Measurements from ENCODE around the gene OR2T35.
"Not testable (repeated sequence)": the region's sequence is repeated elsewhere in the genome, so short reads cannot be mapped to it uniquely, and the experiment has no call there.

The OR2T35 gene, protein sequence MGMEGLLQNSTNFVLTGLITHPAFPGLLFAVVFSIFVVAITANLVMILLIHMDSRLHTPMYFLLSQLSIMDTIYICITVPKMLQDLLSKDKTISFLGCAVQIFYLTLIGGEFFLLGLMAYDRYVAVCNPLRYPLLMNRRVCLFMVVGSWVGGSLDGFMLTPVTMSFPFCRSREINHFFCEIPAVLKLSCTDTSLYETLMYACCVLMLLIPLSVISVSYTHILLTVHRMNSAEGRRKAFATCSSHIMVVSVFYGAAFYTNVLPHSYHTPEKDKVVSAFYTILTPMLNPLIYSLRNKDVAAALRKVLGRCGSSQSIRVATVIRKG

DNA sequence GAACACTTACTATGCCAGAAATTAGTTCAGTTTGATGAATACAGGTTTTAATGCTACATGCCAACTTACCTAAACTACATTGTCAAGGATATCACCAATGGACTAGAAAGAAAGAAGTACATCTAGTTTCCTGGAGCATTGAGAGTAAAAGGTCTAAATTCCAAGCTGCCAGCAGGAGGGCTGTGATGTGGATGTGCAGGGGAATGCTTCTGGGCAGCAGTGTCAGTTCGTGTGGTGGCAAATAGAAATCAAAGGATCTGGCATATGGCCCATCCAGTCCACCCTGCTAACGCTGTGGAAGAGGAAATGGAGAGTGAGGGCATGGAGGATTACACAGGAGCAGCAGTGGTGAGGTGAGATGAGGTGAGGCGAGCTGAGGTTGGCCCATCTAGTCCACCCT, at the start of gene OR2T35:
Gene OR2T35, minus strand, starts transcription at position 101 of the 400 bp plus-strand sequence. CDS start 6,020 bp downstream, outside the sequence.
- not testable (repeated sequence) for DNase-seq

DNA sequence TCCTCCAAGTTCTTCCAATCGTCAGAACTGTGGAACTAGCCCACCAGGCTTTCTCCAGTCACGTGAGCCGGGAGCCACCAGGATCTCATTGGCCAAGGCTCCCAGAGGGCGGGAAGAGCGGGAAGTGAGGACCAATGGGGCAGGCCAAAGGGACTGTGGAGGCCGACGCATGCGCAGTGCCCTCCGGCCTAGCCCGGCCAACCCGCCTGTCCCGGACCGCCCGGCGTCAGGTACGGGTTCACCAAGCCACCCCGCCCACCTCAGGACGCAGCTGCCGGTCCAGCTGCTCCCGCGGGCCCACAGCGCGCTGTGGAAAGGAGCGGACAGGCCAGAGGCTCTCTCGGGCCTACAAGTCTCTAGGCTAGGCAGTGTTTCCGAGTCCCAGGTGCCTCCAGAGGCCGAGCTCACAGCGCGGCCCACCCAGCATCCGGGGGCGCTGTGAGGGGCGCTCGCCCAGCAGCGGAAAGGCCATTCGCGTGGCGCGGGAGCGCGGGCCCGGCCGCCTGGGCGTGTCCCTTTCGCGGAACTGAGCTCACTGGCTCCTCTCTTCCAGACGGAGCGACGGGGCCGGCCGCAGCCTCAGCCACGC, 46.6 kb upstream of the OR2T35 start:
- no peak for DNase-seq

DNA sequence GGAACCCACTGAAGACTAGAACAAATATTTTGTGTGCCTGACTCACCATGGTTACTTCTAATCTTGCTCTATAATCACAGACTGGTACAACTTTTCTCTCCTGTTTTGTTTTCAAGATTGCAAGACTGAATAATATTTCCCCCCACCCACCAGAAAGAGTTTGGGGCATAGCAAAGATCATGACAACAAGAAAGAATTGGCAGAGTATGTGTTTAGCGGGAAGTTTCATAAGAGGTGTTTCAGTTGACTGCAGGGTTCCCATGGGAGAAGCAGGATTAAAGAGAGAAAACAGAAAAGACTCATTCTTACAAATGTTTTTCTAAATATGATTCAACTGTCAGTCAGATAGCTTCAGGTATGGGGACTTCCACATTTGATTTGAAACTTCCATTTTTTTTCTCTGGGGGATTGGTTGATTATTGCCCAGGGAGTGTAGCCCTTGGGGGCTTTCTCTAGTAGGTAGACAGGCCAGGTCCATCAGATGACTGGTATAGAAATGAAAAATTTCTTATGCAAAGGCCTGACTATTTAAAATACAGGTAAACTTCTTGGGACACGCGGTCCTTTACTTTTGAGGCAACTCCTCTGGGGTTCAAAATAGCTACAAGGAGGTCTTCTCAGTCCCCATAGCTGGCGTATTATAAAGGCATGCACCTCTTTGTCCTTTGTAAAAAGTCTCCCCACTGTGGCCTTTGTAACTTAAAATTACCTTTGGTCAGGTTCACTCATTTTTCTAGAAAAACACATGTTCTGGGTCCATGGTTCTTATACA, 43.6 kb upstream of the OR2T35 start:
- no peak for DNase-seq

DNA sequence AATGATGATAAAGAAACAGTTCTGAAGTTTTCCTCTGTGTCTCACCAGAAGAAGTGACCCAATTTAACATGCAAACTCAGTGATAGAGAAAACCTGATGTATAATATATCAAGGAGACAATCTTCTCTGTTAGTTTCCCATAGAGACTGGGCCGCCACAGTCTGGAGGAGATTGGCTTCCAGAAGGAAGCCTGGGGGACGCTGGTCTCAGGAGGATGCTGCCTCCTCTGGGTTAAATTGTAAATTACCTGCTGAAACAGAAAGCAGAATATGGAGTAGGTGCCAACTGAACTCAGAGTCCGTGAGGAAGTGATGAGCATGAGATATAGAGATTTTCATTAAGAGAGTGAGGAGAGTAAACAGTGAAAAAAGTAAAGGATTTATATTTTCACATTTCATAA, 41.7 kb upstream of the OR2T35 start:
- DNase-seq = no peak

DNA sequence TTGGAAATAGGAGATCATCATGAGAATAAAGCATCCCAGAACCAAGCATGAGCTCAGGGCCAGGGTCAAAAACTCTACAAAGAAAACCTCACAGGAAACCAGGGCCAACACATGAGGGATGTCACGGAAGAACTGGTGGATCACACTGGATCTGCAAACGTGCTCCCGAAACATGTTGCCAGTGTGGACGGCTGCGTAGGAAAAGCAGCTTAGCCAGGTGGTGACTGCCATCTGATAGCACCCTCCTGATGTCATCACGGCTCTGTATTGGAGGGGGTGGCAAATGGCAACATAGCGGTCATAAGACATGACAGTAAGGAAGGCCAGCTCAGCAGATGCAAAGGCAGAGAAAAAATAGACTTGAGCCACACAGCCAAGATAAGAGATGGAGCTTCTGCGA, 36.6 kb upstream of the OR2T35 start:
- no peak for DNase-seq

- no peak for DNase-seq
Observed at GRCh38 chr1:248670003-248670402, 24.9 kb upstream of the OR2T35 start.

DNA sequence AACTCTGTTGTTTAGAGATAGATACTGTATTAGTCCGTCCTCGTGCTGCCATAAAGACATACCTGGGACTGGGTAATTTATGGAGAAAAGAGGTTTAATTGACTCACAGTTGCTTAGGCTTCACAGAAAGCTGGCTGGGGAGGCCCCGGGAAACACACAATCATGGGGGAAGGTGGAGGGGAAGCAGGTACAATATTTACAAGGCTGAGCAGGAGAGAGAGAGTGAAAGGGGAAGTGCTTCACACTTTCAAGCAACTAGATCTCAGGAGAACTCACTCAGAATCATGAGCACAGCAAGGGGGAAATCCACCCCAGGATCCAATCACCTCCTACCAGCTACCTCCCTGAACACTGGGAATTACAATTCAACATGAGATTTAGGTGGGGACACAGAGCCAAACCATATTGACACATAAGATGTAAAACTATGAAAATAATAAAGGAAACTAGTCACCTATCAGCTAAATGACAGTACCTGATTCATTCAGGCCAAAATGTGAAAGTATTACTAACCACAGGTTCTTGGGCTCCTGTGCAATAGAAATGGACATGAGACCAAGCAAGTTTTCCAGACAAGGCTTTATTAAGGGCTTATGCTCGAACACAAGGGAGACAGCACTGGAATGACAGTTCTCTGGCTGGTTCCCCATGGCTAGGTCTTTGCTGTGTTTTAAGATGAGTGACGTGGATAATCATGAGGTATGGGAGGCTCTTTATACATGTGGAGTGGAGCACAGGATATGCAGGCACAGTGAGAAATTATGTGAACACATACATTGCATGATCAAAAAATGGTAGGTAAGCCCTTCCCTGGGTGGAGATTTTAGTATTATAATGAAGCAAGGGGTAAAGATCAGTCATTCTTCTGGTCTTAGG, 18.6 kb upstream of the OR2T35 start:
- not testable (repeated sequence) for DNase-seq

GRCh38 chr1:248656797-248657196, 11.7 kb upstream of the OR2T35 start:
- not testable (repeated sequence) for DNase-seq

- DNase-seq = not testable (repeated sequence)
Observed at GRCh38 chr1:248655354-248655753, 10.3 kb upstream of the OR2T35 start, which contains the start of gene OR2T27. Gene OR2T27 (minus strand): TSS chr1:248655528. CDS start chr1:248650884, 4,644 bp downstream.

GRCh38 chr1:248648770-248649536, 3.9 kb upstream of the OR2T35 start:
- not testable (repeated sequence) for DNase-seq

- not testable (repeated sequence) for DNase-seq
Observed at GRCh38 chr1:248642971-248643651, 2.0 kb downstream of the OR2T35 start.

DNA sequence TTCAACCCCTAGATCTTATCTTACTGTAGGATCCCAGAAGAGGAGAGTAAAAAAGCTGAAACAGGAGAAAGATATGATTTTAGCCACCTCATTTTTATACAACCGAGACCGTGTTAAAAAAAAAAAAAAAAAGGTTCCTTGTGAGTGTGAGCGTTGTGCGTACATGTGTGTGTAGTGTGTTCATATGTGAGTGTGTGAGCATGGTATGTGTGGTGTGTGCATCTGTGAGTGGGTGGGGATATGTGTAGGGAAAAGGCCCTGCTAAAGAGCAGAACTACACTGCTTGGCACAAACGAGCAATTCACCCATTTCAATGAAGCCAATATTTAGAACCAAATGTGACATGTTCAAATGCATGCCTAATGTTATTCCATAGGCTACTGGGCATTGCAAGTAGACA, 3.5 kb downstream of the OR2T35 start:
- not testable (repeated sequence) for DNase-seq

DNA sequence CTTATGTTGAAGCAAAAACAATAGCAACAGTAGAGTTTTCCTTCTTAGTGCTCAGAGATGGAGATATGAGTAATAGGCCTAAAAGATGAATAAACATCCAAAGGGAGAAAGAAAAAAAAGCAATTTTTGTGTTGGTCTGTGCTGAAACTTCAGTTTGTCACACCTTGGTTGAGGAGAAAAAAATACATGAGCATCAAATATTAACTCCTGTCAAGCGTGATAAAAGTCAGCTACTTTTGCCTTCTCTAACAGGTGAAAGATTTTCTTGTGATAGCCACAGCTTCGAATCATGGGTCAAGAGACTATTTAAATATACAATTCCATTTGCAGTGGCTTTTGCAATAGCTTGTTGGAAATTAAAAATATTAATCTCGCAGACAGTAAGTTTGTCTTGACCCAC, 4.2 kb downstream of the OR2T35 start:
- not testable (repeated sequence) for DNase-seq

DNA sequence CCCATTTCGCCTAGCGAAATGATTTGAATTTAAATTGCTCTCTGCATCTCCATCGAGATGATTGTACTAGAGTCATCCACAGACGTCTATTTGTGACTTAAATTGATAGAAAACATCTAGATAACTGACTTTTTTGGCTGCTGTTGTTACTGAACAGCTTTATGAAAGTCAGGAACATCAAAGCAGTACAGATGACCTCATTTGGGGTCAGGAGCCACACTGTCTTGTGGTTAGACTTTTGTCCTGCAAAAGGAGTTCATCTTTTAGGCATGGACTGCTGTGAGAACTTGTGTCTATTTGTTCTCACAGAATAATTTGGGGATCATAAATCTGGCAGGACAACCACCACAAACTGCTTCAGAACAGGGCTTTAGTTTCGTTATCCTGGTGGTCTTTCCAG, 5.4 kb downstream of the OR2T35 start:
- DNase-seq = not testable (repeated sequence)

GRCh38 chr1:248636612-248637011, 8.5 kb downstream of the OR2T35 start:
- DNase-seq = not testable (repeated sequence)

DNA sequence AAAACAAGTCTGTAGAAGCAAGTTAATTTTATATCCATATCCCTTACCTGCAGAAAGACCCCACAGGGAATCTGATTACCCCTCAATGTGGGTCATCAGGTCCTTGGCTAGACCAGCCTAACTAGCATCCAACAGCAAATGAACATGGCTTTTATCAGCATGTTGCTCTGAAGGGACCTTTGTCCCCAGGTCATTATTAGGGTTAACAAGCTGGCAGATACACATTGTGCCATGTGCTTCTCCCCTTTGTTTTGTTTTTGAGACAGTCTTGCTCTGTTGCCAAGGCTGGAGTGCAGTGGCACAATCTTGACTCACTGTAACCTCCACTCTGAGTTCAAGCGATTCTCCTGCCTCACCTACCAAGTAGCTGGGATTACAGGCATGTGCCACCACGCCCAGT, 10.1 kb downstream of the OR2T35 start, which contains the start of gene OR2T11:
Gene OR2T11, minus strand, starts transcription at position 101 of the 400 bp plus-strand sequence. CDS start 7,963 bp downstream, outside the sequence.
- DNase-seq = not testable (repeated sequence)

- DNase-seq = no peak
Observed at GRCh38 chr1:248631354-248632008, 13.6 kb downstream of the OR2T35 start.

DNA sequence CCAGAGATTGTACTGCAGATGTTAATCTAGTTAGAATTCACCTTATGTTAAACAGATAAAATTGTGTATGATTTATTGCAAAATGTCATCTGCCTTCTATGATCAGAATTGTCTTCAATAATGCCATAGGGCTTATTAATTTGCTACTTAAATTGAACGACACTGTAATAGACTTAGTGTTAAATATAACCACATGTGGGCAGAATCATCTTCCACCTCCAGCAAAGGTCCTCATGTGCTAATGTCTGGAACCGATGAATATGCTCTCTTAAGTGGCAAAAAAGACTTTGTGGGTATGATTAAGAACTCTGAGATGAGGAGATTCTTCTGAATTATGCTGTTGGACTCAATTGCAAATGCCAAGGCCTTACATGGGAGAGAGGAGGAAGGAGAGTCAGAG, 14.5 kb downstream of the OR2T35 start:
- DNase-seq = no peak

DNA sequence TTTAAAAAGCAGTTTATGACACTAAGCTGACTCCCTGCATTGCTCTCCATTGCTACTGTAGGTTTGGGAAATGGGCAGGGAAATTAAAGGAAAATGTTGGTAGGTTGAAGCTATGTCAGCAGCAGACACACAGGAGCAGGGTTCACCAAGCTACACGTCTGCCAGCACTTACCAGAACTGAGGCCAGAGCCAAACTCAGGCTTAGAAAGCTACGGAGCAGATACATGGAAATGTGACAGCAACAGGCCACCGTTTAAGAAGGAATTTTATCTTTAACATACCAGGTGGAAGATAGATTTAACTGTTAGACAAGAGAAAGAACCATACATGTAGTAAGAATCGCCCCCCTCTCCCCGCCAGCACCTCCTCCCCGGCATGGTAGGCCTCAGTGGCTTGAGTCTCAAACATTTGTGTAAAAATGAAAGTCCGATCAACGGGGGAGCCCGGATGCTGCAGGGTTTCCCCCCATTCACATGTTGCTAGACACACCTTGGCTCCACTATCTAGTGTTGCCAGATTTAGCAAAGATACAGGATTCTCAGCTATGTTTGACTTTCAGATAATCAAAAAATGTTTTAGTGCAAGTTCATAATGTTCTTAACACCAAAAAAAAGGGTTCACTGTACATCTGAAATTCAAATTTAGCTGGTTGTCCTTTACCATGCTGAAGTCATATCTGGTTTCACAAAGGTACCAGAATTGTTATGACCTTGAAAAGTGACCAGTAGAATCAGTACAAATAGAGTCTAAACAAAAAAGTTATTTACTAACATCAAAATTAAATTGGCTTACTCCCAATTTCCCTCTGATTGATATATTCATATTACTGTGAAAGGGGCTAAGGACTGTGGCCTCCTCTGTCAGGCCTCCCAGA, 16.9 kb downstream of the OR2T35 start:
- DNase-seq = no peak
